Colonic mucosa (tissue), 4 donors: ENCODE data around the gene CRISP3. TPM values are rescaled to one million over a fixed set of nuclear protein-coding genes. Genes with fewer than 3 reads are reported as not detected.

Experiments
- DNase-seq: peaks from one replicate; pipeline ENCODE4 v3.0.0-alpha.2; 2020
- H3K27ac ChIP-seq: fragments of 200-600 bp; one replicate; pipeline ENCODE4 v1.8.0; 2021
- H3K27me3 ChIP-seq: fragments of 200-600 bp; one replicate; pipeline ENCODE4 v1.8.0; 2021
- H3K36me3 ChIP-seq: fragments of 200-600 bp; one replicate; pipeline ENCODE4 v1.8.0; 2021
- H3K4me1 ChIP-seq: fragments of 200-600 bp; one replicate; pipeline ENCODE4 v1.8.0; 2021; ENCODE audit warnings: mild to moderate bottlenecking
- H3K4me3 ChIP-seq: fragments of 200-600 bp; one replicate; pipeline ENCODE4 v1.8.0; 2021
- H3K9ac ChIP-seq, 2 donors: one replicate each; pipeline ENCODE4 v1.7.0; 2013; ENCODE audit warnings: control low read depth in 2 of 2, low read depth in 2 of 2, low read length in 2 of 2
- H3K9me3 ChIP-seq: fragments of 200-600 bp; one replicate; pipeline ENCODE4 v1.8.0; 2021
- CTCF ChIP-seq: fragments of 200-600 bp; IDR thresholded peaks from one replicate; pipeline ENCODE4 v1.8.0; 2022; ENCODE audit warnings: antibody characterized with exemption, mild to moderate bottlenecking
- intact Hi-C: fragments of 100-400 bp; cut with DNase I; formaldehyde crosslinking; loops from one replicate; pipeline ENCODE4 v1.14.1; 2022
- total RNA-seq, 2 donors: library from RNA; stranded (reverse); fragmentation: NEBNext Ultra II Directional in 1 of 2; extraction: Animal tissue kit (Norgen Biotek cat#: 25700) in 1 of 2; gene quantifications; one replicate each; pipeline ENCODE4 v1.2.1, GENCODE V29; 2021
- donor health status: healthy.
- donor health status: DM: no; HTN: no; CAD: no.
- donor health status: DM: no; HTN: no; CAD: no.

The CRISP3 gene
- total RNA-seq, 2 donors from 2014 or later: not detected

DNA sequence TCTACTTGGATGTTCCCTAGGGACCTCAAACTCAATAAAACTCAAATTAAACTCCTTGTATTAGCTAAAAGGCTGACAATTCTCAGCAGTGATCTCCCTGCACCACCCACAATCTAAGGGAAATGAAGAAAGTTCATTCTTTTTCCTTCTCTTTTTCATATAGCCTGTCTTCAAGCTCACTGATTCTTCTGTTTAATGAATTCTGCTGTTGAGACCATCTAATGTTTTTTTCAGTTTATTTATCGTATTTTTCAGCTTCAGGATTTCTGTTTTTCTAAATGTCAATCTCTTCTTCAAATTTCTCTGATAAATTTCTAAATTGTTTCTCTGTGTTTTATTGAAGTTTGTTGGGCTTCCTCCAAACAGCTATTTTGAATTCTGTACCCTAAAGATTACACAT is 50.7 kb downstream of the CRISP3 start:
- Histone ChIP-seq H3K4me3 (no peak overlapping the region), H3K9ac (no peak overlapping the region), H3K27ac (no peak overlapping the region), H3K36me3 (no peaks in the 10 kb centered on the region), H3K9me3 (no peaks in the 10 kb centered on the region), H3K27me3 (no peaks in the 10 kb centered on the region), H3K4me1 (no peaks in the 10 kb centered on the region)
- intact Hi-C loops: no loop called here
- no peak for TF ChIP-seq CTCF
- DNase-seq: no peak

DNA sequence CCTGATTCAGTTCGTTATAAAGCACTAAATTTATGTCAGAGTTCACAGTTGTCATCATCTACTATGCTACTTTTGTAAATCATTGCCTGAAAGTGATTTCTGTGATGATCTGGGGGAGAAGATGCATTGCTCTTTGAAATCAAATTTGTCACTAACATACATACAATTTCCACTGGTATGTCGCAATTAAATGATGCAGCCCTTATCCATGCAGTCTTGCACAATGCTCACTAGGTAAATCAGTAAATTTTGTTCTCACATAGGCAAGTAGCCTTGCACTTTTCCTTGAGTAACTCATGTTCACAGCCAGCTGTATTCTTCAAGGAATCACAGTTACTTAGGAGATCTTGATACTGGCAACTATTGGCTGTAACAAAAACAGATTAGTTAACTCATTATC is 51.7 kb downstream of the CRISP3 start:
- DNase-seq: no peak
- Histone ChIP-seq H3K4me3 (no peak overlapping the region), H3K27ac (no peak overlapping the region), H3K4me1 (no peaks in the 10 kb centered on the region), H3K27me3 (no peaks in the 10 kb centered on the region), H3K9me3 (no peaks in the 10 kb centered on the region), H3K9ac (no peak overlapping the region), H3K36me3 (no peaks in the 10 kb centered on the region)
- intact Hi-C loops: no loop called here
- TF ChIP-seq CTCF: no peak

Other genes with a start within 250 kb of the CRISP3 start
- gene GLYATL3, start 244.5 kb downstream of the CRISP3 start, total RNA-seq: under 1 TPM in 1 of 2 donors, not detected in 1; 0.25 TPM
- 10 to 100 TPM; 10.4 to 11.2 TPM for gene C6orf141, start 193.7 kb downstream of the CRISP3 start, total RNA-seq
- under 1 TPM in 1 of 2 donors, not detected in 1; 0.54 TPM for gene RHAG, start 107.5 kb downstream of the CRISP3 start, total RNA-seq
- gene CRISP2, start 30.8 kb downstream of the CRISP3 start, total RNA-seq: not detected
- gene PGK2, start 42.9 kb upstream of the CRISP3 start, total RNA-seq: not detected
- gene CRISP1, start 122.1 kb upstream of the CRISP3 start, total RNA-seq: not detected
- gene DEFB114, start 219.8 kb upstream of the CRISP3 start, total RNA-seq: not detected
- gene DEFB113, start 225.2 kb upstream of the CRISP3 start, total RNA-seq: not detected